Measurements from ENCODE around the gene IL32.
"Not testable (repeated sequence)": the region's sequence is repeated elsewhere in the genome, so short reads cannot be mapped to it uniquely, and the experiment has no call there.

The IL32 gene

GRCh38 chr16:3053330-3053710 is 12.1 kb upstream of the IL32 start:
- DNase-seq, result peak; percentile 55

- peak; percentile 42 for DNase-seq
Observed at GRCh38 chr16:3054965-3055733, 10.3 kb upstream of the IL32 start.

- DNase-seq, result not testable (repeated sequence)
Observed at GRCh38 chr16:3055734-3056115, 9.7 kb upstream of the IL32 start.

GRCh38 chr16:3056336-3057180 is 8.9 kb upstream of the IL32 start:
- no peak for DNase-seq

GRCh38 chr16:3057181-3058138 is 8.0 kb upstream of the IL32 start:
- no peak for DNase-seq

- peak; percentile 70 for DNase-seq
Observed at GRCh38 chr16:3058139-3059030, 7.1 kb upstream of the IL32 start.

- DNase-seq, result peak; percentile 90
Observed at GRCh38 chr16:3059041-3059722, 6.3 kb upstream of the IL32 start.

GRCh38 chr16:3059723-3060242 is 5.7 kb upstream of the IL32 start:
- DNase-seq, result no peak

GRCh38 chr16:3060339-3061127 is 4.9 kb upstream of the IL32 start:
- no peak for DNase-seq

- no peak for DNase-seq
Observed at GRCh38 chr16:3062553-3062952, 2.9 kb upstream of the IL32 start.

- DNase-seq, result no peak
Observed at GRCh38 chr16:3063625-3064386, 1.6 kb upstream of the IL32 start.

- DNase-seq, result peak; percentile 52
Observed at GRCh38 chr16:3065742-3066439, 451 bp downstream of the IL32 start.

- no peak for DNase-seq
Observed at GRCh38 chr16:3066440-3066748, 954 bp downstream of the IL32 start.

- peak; percentile 38 for DNase-seq
Observed at GRCh38 chr16:3068487-3068886, 3.0 kb downstream of the IL32 start.

- DNase-seq, result not testable (repeated sequence)
Observed at GRCh38 chr16:3069146-3069545, 3.7 kb downstream of the IL32 start.

GRCh38 chr16:3070608-3071111 is 5.2 kb downstream of the IL32 start:
- no peak for DNase-seq

- no peak for DNase-seq
Observed at GRCh38 chr16:3071655-3072054, 6.2 kb downstream of the IL32 start.

GRCh38 chr16:3072148-3072547 is 6.7 kb downstream of the IL32 start:
- DNase-seq, result peak; percentile 54

All from CD4-positive, alpha-beta T cell treated with Interleukin-6 for 4 hours (primary cell).